DOHH2 (cell line): Measurements from ENCODE around the gene APLNR.

Experiments used
- H3F3A ChIP-seq: fragments of 200-600 bp; sonication (generic), shearing (Covaris generic); 2 replicates; pipeline ENCODE4 v1.6.0; 2016; ENCODE audit warnings: antibody characterized with exemption, mild to moderate bottlenecking; ENCODE audit not compliant: control insufficient read depth, insufficient read depth
- H3K27ac ChIP-seq: fragments of 200-600 bp; sonication (generic); 2 replicates; pipeline ENCODE4 v1.5.1; 2014; ENCODE audit warnings: low read depth, mild to moderate bottlenecking, low read length, moderate library complexity
- H3K27me3 ChIP-seq: fragments of 200-600 bp; sonication (generic); 2 replicates; pipeline ENCODE4 v1.6.1; 2014; ENCODE audit warnings: mild to moderate bottlenecking, low read length, mixed read lengths; ENCODE audit not compliant: control insufficient read depth
- H3K36me3 ChIP-seq: fragments of 200-600 bp; sonication (generic); 2 replicates; pipeline ENCODE4 v1.6.1; 2014; ENCODE audit warnings: mild to moderate bottlenecking, low read length, moderate library complexity, mixed read lengths; ENCODE audit not compliant: control insufficient read depth
- H3K4me1 ChIP-seq: fragments of 200-600 bp; sonication (generic); 2 replicates; pipeline ENCODE4 v1.6.1; 2014; ENCODE audit warnings: mild to moderate bottlenecking, low read length, mixed read lengths; ENCODE audit not compliant: control insufficient read depth
- H3K4me2 ChIP-seq: fragments of 200-600 bp; sonication (generic); 2 replicates; pipeline ENCODE4 v1.6.0; 2014; ENCODE audit warnings: mild to moderate bottlenecking, low read length, moderate library complexity
- H3K4me3 ChIP-seq: fragments of 200-600 bp; sonication (generic); 2 replicates; pipeline ENCODE4 v1.5.1; 2014; ENCODE audit warnings: mild to moderate bottlenecking, low read length, mixed read lengths
- H3K79me2 ChIP-seq: fragments of 200-600 bp; sonication (generic); 2 replicates; pipeline ENCODE4 v1.6.1; 2014; ENCODE audit warnings: mild to moderate bottlenecking, low read length, mixed read lengths; ENCODE audit not compliant: control insufficient read depth
- H3K9me2 ChIP-seq: fragments of 200-600 bp; sonication (generic); replicated peaks from 2 replicates; pipeline ENCODE4 v1.6.1; 2014; ENCODE audit warnings: mild to moderate bottlenecking, low read length, mixed read lengths; ENCODE audit not compliant: control insufficient read depth
- H3K9me3 ChIP-seq: fragments of 200-600 bp; sonication (generic); 2 replicates; pipeline ENCODE4 v1.6.1; 2014; ENCODE audit warnings: antibody characterized with exemption, low read length, mixed read lengths; ENCODE audit not compliant: control insufficient read depth, insufficient read depth
- H4K20me1 ChIP-seq: fragments of 200-600 bp; sonication (generic); 2 replicates; pipeline ENCODE4 v1.6.0; 2014; ENCODE audit warnings: low read depth, mild to moderate bottlenecking, antibody characterized with exemption, low read length, moderate library complexity; ENCODE audit not compliant: control insufficient read depth, insufficient read depth
- CTCF ChIP-seq: fragments of 200-600 bp; sonication (generic); IDR thresholded peaks from one replicate; pipeline ENCODE4 v1.5.1; 2014; ENCODE audit warnings: antibody characterized with exemption, mild to moderate bottlenecking, low read depth, low read length; ENCODE audit not compliant: poor library complexity, severe bottlenecking
- EZH2phosphoT487 ChIP-seq: fragments of 200-600 bp; sonication (generic); IDR thresholded peaks from 2 replicates; pipeline ENCODE4 v1.6.1; 2017; ENCODE audit warnings: borderline replicate concordance, mild to moderate bottlenecking, antibody characterized with exemption, low read length, moderate library complexity, mixed read lengths

The APLNR gene

DNA sequence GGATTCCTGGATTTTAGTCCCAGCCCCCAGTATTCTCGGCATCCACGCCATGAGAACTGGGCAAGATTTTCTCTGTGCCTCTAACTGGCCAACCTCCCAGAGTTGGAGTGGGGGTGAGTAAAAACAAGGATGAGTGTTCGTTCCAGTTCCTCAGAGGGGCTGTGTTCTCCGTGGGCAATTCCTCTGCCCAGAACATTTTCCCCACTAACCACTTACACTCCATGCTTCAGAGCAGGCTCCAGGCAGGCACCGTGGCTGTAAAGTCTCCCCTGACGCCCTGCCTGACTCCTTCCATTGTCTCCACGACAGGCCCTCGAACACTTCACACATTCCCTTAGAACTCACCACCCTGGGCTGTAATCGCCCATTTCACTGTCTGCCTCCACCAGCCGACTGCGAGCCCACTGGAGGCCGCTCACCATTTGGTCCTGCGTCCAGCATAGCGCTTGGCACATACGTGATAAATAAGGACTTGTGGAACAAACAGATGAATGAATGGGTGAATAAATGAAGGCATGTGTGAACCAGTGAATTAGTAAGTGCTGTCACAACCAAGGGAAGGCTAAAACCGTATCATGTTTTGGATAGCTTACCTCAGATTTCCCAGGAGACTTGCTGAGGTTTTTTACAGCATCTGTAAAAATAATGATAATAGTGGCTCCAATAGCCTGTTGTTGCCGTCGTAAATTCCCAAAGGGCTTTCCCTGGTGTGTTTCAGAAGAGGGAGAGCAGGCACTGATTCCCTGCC lies 6.1 kb downstream of the APLNR start:
- H3K4me1 ChIP-seq, result no peaks in the 10 kb centered on the region
- no peak overlapping the region for H3K27ac ChIP-seq
- no peaks in the 10 kb centered on the region for H3K79me2 ChIP-seq
- H3K9me3 ChIP-seq, result no peaks in the 10 kb centered on the region
- no peaks in the 10 kb centered on the region for H4K20me1 ChIP-seq
- no peak overlapping the region for H3K4me2 ChIP-seq
- H3K27me3 ChIP-seq, result peaks cover 27% of the 10 kb centered on the region
- H3K9me2 ChIP-seq, result no peaks in the 10 kb centered on the region
- no peaks in the 10 kb centered on the region for H3K36me3 ChIP-seq
- no peak overlapping the region for H3K4me3 ChIP-seq
- H3F3A ChIP-seq, result no peaks in the 10 kb centered on the region
- TF ChIP-seq EZH2phosphoT487, result no peak
- no peak for TF ChIP-seq CTCF

- no peaks in the 10 kb centered on the region for H3K4me1 ChIP-seq
- H3K4me2 ChIP-seq, result no peak overlapping the region
- H3K27me3 ChIP-seq, result peaks cover 27% of the 10 kb centered on the region
- no peaks in the 10 kb centered on the region for H3F3A ChIP-seq
- no peaks in the 10 kb centered on the region for H3K79me2 ChIP-seq
- TF ChIP-seq CTCF (no peak), EZH2phosphoT487 (no peak)
- no peaks in the 10 kb centered on the region for H3K9me3 ChIP-seq
- no peaks in the 10 kb centered on the region for H3K9me2 ChIP-seq
- H4K20me1 ChIP-seq, result no peaks in the 10 kb centered on the region
- no peaks in the 10 kb centered on the region for H3K36me3 ChIP-seq
- H3K27ac ChIP-seq, result no peak overlapping the region
- no peak overlapping the region for H3K4me3 ChIP-seq
Observed at GRCh38 chr11:57230316-57230715, 6.7 kb downstream of the APLNR start.

DNA sequence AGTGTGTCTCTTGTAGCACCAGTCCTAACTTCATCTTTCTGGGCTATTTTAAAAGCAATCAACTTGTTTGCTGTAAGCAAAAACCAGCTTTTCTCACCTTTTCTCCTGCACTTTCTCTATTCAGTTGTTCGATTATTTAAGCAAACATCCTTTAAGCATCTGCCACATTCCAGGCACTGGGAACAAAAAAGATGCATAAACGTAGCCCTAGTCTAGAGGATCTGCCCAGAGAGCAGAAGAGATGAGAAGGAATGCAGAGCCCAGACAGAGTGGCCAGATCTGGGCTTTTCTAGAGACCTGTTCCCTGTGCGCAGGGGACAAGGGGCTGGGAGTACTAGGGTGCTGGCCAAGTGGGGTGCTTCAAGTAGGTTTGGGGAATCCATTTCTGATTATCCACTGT lies 8.4 kb downstream of the APLNR start:
- no peak overlapping the region for H3K27ac ChIP-seq
- H3K9me3 ChIP-seq, result no peaks in the 10 kb centered on the region
- no peak overlapping the region for H3K4me2 ChIP-seq
- peaks cover 24% of the 10 kb centered on the region for H3K27me3 ChIP-seq
- no peaks in the 10 kb centered on the region for H3K36me3 ChIP-seq
- H3F3A ChIP-seq, result no peaks in the 10 kb centered on the region
- no peaks in the 10 kb centered on the region for H3K9me2 ChIP-seq
- H3K4me3 ChIP-seq, result no peak overlapping the region
- TF ChIP-seq CTCF (no peak), EZH2phosphoT487 (no peak)
- H3K4me1 ChIP-seq, result no peaks in the 10 kb centered on the region
- no peaks in the 10 kb centered on the region for H4K20me1 ChIP-seq
- H3K79me2 ChIP-seq, result no peaks in the 10 kb centered on the region
